OCI-LY3 (cell line): ENCODE data around the gene TMEM266.

Experiments used
- H2AFZ ChIP-seq: fragments of 200-600, 300-600 bp; shearing (Covaris generic); 2 replicates; pipeline ENCODE4 v1.6.0; 2014; ENCODE audit warnings: antibody characterized with exemption, low read depth, low read length
- H3K27ac ChIP-seq: fragments of 200-600, 300-600 bp; sonication (generic); 2 replicates; pipeline ENCODE4 v1.5.1; 2014; ENCODE audit warnings: mild to moderate bottlenecking, low read length, moderate library complexity, mixed read lengths
- H3K27me3 ChIP-seq: fragments of 200-600, 300-600 bp; sonication (generic); 2 replicates; pipeline ENCODE4 v1.6.1; 2014; ENCODE audit warnings: low read depth, low read length, mixed read lengths
- H3K36me3 ChIP-seq: fragments of 200-600, 300-600 bp; sonication (generic); replicated peaks from 2 replicates; pipeline ENCODE3; 2014; ENCODE audit warnings: low read depth, low read length, mixed read lengths
- H3K4me1 ChIP-seq: fragments of 300-600, 200-600 bp; sonication (generic); 2 replicates; pipeline ENCODE4 v1.6.1; 2014; ENCODE audit warnings: low read length, mixed read lengths
- H3K4me2 ChIP-seq: fragments of 200-600, 300-600 bp; sonication (generic); 2 replicates; pipeline ENCODE4 v1.6.1; 2014; ENCODE audit warnings: low read length, mixed read lengths
- H3K4me3 ChIP-seq: fragments of 300-600, 200-600 bp; sonication (generic); 2 replicates; pipeline ENCODE4 v1.5.1; 2014; ENCODE audit warnings: antibody characterized with exemption, mild to moderate bottlenecking, low read length, moderate library complexity
- H3K79me2 ChIP-seq: fragments of 300-600, 200-600 bp; shearing (Covaris generic); 2 replicates; pipeline ENCODE4 v1.6.1; 2014; ENCODE audit warnings: mild to moderate bottlenecking, low read length, mixed read lengths
- H3K9ac ChIP-seq: fragments of 300-600, 200-600 bp; shearing (Covaris generic); 2 replicates; pipeline ENCODE4 v1.6.0; 2014; ENCODE audit warnings: mild to moderate bottlenecking, low read length, moderate library complexity
- H3K9me3 ChIP-seq: fragments of 200-600, 300-600 bp; shearing (Covaris generic); 2 replicates; pipeline ENCODE4 v1.6.1; 2014; ENCODE audit warnings: low read length, mixed read lengths; ENCODE audit not compliant: insufficient read depth
- H4K20me1 ChIP-seq: fragments of 200-600, 300-600 bp; sonication (generic); 2 replicates; pipeline ENCODE4 v1.6.1; 2016; ENCODE audit warnings: low read length, mixed read lengths; ENCODE audit not compliant: insufficient read depth
- CTCF ChIP-seq: fragments of 200-600, 300-600 bp; sonication (generic); IDR thresholded peaks from 2 replicates; pipeline ENCODE4 v1.5.1; 2014; ENCODE audit warnings: antibody characterized with exemption, low read length, low read depth
- EZH2phosphoT487 ChIP-seq: fragments of 200-600 bp; shearing (Covaris generic); IDR thresholded peaks from 2 replicates; pipeline ENCODE4 v1.6.1; 2018; ENCODE audit warnings: antibody characterized with exemption, mixed run types, low read depth

TMEM266 gene

GRCh38 chr15:76200083-76200465 is 140.3 kb downstream of the TMEM266 start:
- Histone ChIP-seq H3K4me1 (no peaks in the 10 kb centered on the region), H3K4me2 (no peak overlapping the region), H3K9ac (no peak overlapping the region), H3K79me2 (no peaks in the 10 kb centered on the region), H4K20me1 (no peaks in the 10 kb centered on the region), H3K9me3 (no peaks in the 10 kb centered on the region), H3K36me3 (no peaks in the 10 kb centered on the region), H3K27me3 (no peaks in the 10 kb centered on the region), H2AFZ (no peak overlapping the region), H3K4me3 (no peak overlapping the region), H3K27ac (no peak overlapping the region)
- TF ChIP-seq CTCF (no peak), EZH2phosphoT487 (no peak)

GRCh38 chr15:76200641-76201105 is 140.9 kb downstream of the TMEM266 start:
- Histone ChIP-seq H3K4me3 (no peak overlapping the region), H3K4me2 (no peak overlapping the region), H3K79me2 (no peaks in the 10 kb centered on the region), H3K9me3 (no peaks in the 10 kb centered on the region), H3K4me1 (no peaks in the 10 kb centered on the region), H3K27ac (no peak overlapping the region), H3K9ac (no peak overlapping the region), H4K20me1 (no peaks in the 10 kb centered on the region), H3K27me3 (no peaks in the 10 kb centered on the region), H3K36me3 (no peaks in the 10 kb centered on the region), H2AFZ (no peak overlapping the region)
- no peak for TF ChIP-seq EZH2phosphoT487
- TF ChIP-seq CTCF: no peak

GRCh38 chr15:76201536-76202255 is 141.9 kb downstream of the TMEM266 start:
- Histone ChIP-seq H3K27me3 (no peaks in the 10 kb centered on the region), H4K20me1 (no peaks in the 10 kb centered on the region), H3K4me2 (no peak overlapping the region), H3K79me2 (no peaks in the 10 kb centered on the region), H3K4me3 (no peak overlapping the region), H2AFZ (no peak overlapping the region), H3K27ac (no peak overlapping the region), H3K36me3 (peaks cover 8% of the 10 kb centered on the region), H3K9me3 (no peaks in the 10 kb centered on the region), H3K4me1 (no peaks in the 10 kb centered on the region), H3K9ac (no peak overlapping the region)
- TF ChIP-seq EZH2phosphoT487: no peak
- no peak for TF ChIP-seq CTCF

GRCh38 chr15:76203346-76204108 is 143.7 kb downstream of the TMEM266 start:
- H3K4me1 ChIP-seq: no peaks in the 10 kb centered on the region
- TF ChIP-seq EZH2phosphoT487 (no peak), CTCF (no peak)
- no peak overlapping the region for H2AFZ ChIP-seq

More at GRCh38 chr15:76203346-76204108, 143.7 kb downstream of the TMEM266 start:
- no peak overlapping the region for H3K9ac ChIP-seq
- H3K79me2 ChIP-seq: no peaks in the 10 kb centered on the region
- H3K27ac ChIP-seq: no peak overlapping the region
- no peaks in the 10 kb centered on the region for H4K20me1 ChIP-seq
- no peak overlapping the region for H3K4me2 ChIP-seq
- no peaks in the 10 kb centered on the region for H3K27me3 ChIP-seq
- peaks cover 8% of the 10 kb centered on the region for H3K36me3 ChIP-seq
- no peaks in the 10 kb centered on the region for H3K9me3 ChIP-seq
- H3K4me3 ChIP-seq: no peak overlapping the region
